ENCODE measurements around the gene ICA1L.

The ICA1L gene

GRCh38 chr2:202771741-202772460, 99.7 kb downstream of the ICA1L start:
- Histone ChIP-seq H3K4me3 (replicated peaks; ENCODE audit: low read depth, low read length) (no peak overlapping the region), H3K36me3 (ENCODE audit: control insufficient read depth, insufficient read depth, low read length) (no peaks in the 10 kb centered on the region), H3K27me3 (replicated peaks; ENCODE audit: control insufficient read depth, insufficient read depth, low read length) (no peaks in the 10 kb centered on the region)
- no peak for DNase-seq (ENCODE audit: extremely low read depth, insufficient read length)
- TF ChIP-seq, protein P1, sequence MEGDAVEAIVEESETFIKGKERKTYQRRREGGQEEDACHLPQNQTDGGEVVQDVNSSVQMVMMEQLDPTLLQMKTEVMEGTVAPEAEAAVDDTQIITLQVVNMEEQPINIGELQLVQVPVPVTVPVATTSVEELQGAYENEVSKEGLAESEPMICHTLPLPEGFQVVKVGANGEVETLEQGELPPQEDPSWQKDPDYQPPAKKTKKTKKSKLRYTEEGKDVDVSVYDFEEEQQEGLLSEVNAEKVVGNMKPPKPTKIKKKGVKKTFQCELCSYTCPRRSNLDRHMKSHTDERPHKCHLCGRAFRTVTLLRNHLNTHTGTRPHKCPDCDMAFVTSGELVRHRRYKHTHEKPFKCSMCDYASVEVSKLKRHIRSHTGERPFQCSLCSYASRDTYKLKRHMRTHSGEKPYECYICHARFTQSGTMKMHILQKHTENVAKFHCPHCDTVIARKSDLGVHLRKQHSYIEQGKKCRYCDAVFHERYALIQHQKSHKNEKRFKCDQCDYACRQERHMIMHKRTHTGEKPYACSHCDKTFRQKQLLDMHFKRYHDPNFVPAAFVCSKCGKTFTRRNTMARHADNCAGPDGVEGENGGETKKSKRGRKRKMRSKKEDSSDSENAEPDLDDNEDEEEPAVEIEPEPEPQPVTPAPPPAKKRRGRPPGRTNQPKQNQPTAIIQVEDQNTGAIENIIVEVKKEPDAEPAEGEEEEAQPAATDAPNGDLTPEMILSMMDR (IDR thresholded peaks at IDR 0.05; ENCODE audit: insufficient read depth, low read length, poor library complexity, severe bottlenecking) = no peak

- TF ChIP-seq, protein P1 (IDR thresholded peaks at IDR 0.05; ENCODE audit: insufficient read depth, low read length, poor library complexity, severe bottlenecking) = no peak
- no peak for DNase-seq (ENCODE audit: extremely low read depth, insufficient read length)
- Histone ChIP-seq H3K4me3 (replicated peaks; ENCODE audit: low read depth, low read length) (no peak overlapping the region), H3K36me3 (ENCODE audit: control insufficient read depth, insufficient read depth, low read length) (no peaks in the 10 kb centered on the region), H3K27me3 (replicated peaks; ENCODE audit: control insufficient read depth, insufficient read depth, low read length) (no peaks in the 10 kb centered on the region)
These were observed 100.2 kb downstream of the ICA1L start for GRCh38 chr2:202771336-202771735.

GRCh38 chr2:202769201-202769600, 102.4 kb downstream of the ICA1L start:
- no peak overlapping the region for H3K4me3 ChIP-seq (replicated peaks; ENCODE audit: low read depth, low read length)
- no peaks in the 10 kb centered on the region for H3K27me3 ChIP-seq (replicated peaks; ENCODE audit: control insufficient read depth, insufficient read depth, low read length)
- H3K36me3 ChIP-seq (ENCODE audit: control insufficient read depth, insufficient read depth, low read length) = no peaks in the 10 kb centered on the region
- TF ChIP-seq, protein P1 (IDR thresholded peaks at IDR 0.05; ENCODE audit: insufficient read depth, low read length, poor library complexity, severe bottlenecking) = no peak
- no peak for DNase-seq (ENCODE audit: extremely low read depth, insufficient read length)

- Histone ChIP-seq H3K36me3 (ENCODE audit: control insufficient read depth, insufficient read depth, low read length) (no peaks in the 10 kb centered on the region), H3K4me3 (replicated peaks; ENCODE audit: low read depth, low read length) (no peak overlapping the region), H3K27me3 (replicated peaks; ENCODE audit: control insufficient read depth, insufficient read depth, low read length) (no peaks in the 10 kb centered on the region)
- TF ChIP-seq, protein P1 (IDR thresholded peaks at IDR 0.05; ENCODE audit: insufficient read depth, low read length, poor library complexity, severe bottlenecking) = no peak
- no peak for DNase-seq (ENCODE audit: extremely low read depth, insufficient read length)
These were observed 103.3 kb downstream of the ICA1L start for GRCh38 chr2:202768273-202768672.

GRCh38 chr2:202765436-202765835, 106.1 kb downstream of the ICA1L start:
- Histone ChIP-seq H3K36me3 (ENCODE audit: control insufficient read depth, insufficient read depth, low read length) (no peaks in the 10 kb centered on the region), H3K4me3 (replicated peaks; ENCODE audit: low read depth, low read length) (no peak overlapping the region), H3K27me3 (replicated peaks; ENCODE audit: control insufficient read depth, insufficient read depth, low read length) (no peaks in the 10 kb centered on the region)
- TF ChIP-seq, protein P1 (IDR thresholded peaks at IDR 0.05; ENCODE audit: insufficient read depth, low read length, poor library complexity, severe bottlenecking) = no peak
- no peak for DNase-seq (ENCODE audit: extremely low read depth, insufficient read length)

- DNase-seq (ENCODE audit: extremely low read depth, insufficient read length) = no peak
- Histone ChIP-seq H3K4me3 (replicated peaks; ENCODE audit: low read depth, low read length) (no peak overlapping the region), H3K36me3 (ENCODE audit: control insufficient read depth, insufficient read depth, low read length) (no peaks in the 10 kb centered on the region), H3K27me3 (replicated peaks; ENCODE audit: control insufficient read depth, insufficient read depth, low read length) (no peaks in the 10 kb centered on the region)
- TF ChIP-seq, protein P1 (IDR thresholded peaks at IDR 0.05; ENCODE audit: insufficient read depth, low read length, poor library complexity, severe bottlenecking) = no peak
These were observed 106.6 kb downstream of the ICA1L start for GRCh38 chr2:202764991-202765390.
